GM21526 (cell line): ENCODE measurements around the gene SMG6.

Experiments
- ATAC-seq: cut with Tn5 transposase; IDR thresholded peaks from one replicate; pipeline ENCODE4 v1.9.1; 2021; ENCODE audit warnings: moderate library complexity; ENCODE audit not compliant: unreplicated experiment, low FRiP score

Gene SMG6

DNA sequence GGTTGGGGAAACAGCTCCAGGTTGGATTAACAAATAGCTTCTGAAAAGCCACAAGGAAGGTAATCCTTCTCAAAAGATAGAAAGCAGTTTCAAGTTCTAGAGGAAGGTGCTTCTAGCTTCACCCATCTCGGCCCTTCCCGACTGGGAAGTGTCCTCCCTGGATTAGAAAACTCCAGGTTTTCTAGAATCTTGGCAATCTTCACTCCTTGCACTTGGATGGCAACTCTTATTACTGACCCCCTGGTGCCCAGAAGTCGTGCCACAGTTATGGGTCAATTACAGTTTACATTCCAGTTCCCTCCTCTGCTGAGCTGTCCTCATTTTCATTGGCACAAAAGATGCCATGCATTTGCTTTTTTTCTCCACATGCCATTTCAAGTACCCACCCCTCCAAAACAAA lies 65.6 kb downstream of the SMG6 start:
- ATAC-seq: no peak

DNA sequence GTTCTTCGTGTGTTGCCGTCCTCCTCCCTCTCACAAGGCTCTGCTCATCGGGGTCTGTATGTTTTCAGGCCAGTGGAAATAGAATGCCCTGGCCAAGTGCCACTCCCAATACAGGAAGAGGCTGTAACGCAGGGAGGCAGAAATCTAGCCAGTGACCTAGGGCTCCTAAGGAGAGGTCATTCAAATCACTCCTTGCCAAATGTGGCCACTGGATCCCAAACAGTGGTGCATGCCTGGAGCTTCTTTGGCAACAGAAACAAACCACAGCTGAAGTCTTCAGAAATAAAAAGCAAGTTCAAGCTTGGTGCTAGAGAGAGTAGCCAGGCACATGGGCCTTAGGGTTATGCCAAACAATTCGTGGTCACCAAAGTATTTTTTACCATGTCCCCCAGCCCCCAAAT lies 66.1 kb downstream of the SMG6 start:
- ATAC-seq: no peak

DNA sequence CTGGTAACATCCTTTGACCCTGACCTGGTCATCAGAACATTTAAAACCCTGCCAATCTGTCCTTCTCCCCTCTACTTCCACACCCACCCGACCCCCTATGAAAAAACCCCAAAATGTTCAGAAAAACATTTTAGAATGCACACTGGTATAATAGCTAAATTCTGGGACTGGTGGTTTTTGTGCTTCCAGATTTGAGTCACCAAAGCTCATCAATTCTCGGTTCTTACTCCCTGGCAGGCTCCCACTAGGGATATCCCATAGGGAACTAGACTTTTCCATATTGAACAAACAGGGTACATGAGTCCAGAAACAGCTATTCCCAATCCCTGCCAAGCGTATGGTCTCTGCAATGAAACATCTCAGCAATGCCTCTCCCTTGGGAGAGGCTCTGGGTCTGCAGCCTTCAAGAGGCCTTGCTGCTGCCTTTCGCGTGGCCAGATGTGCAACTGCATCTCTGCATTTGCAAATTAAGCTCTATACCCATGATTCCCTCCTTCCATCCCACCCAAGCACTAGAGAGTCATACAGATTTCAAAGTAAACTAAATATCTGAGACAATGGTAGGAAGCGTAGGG lies 67.7 kb downstream of the SMG6 start:
- no peak for ATAC-seq

DNA sequence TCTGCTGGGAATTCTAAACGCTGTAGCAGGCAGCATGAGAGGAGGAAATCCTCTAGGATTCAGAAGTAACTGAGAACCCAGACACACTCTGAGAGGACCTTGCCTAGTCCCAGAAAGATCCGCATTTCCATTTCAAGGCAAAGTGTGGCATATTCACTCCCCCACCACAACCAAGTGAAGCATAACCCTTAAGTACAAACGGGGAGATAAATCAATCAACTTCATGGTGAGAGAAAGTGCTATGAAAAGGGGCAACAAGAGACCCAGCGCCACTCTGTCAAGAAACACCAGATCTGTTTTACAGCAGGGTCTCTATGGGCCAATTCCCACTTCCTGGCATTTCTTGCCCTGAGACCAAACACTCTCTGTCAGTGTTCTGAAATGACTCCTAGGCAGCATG lies 68.3 kb downstream of the SMG6 start:
- no peak for ATAC-seq

DNA sequence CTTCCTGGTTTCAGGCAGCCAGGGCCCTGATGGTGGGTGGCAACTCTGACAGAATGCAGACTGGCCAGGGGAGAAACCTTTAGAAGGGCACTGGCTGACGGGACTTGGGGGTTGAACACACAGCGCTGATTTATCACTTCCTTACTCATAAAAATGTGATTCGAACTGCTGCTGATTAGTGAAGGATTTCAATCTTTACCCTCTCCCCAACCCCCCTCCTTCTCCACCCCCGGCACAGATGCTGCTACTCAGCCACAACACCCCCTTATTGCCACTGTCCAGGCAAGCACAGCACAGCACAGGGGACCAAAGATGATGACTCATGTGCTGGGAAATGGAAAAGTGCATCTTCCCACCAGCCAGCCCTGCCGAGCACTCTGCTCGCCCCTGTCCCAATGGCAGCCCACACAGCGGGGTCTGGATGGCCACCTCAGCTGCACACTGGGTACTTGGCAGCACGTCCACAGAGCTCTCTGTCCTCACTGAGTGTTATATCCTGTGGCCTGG lies 70.1 kb downstream of the SMG6 start:
- ATAC-seq: no peak

DNA sequence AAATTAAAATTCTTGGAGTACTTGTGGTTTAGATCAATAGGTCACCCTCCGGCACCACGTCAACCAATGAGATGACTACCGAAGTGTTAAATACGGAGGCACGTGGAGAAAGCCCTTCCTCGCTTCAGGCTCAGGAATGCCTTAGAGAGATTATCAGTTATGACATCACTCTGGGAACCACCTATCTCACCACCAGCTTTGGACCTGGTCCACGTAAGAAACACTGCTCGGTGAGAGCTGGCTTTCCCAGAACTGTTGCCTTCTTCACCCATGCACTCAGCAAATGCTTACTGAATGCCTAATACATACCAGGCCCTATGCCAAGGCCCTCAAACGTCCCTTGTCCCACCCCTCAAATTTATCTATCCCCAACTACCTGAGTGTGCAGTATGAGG lies 71.3 kb downstream of the SMG6 start:
- no peak for ATAC-seq

DNA sequence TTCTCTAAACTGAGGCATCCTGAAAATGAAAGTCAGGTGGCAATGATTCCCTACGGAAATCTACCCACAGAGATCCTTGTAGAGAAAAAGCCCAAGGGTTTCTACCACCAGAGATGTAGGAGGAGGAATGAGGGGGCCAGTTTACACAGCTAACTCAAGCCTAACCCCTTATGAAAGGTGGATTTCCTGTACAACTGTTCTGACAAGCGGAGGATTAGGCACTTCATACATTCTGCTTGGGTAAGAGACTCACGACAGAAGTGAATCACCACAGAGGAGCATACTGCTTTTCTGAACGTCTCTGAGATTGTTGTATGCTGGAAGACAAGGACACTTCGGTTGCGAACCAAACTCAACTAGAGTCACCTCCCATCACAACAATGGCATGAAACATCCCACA lies 72.7 kb downstream of the SMG6 start:
- no peak for ATAC-seq

DNA sequence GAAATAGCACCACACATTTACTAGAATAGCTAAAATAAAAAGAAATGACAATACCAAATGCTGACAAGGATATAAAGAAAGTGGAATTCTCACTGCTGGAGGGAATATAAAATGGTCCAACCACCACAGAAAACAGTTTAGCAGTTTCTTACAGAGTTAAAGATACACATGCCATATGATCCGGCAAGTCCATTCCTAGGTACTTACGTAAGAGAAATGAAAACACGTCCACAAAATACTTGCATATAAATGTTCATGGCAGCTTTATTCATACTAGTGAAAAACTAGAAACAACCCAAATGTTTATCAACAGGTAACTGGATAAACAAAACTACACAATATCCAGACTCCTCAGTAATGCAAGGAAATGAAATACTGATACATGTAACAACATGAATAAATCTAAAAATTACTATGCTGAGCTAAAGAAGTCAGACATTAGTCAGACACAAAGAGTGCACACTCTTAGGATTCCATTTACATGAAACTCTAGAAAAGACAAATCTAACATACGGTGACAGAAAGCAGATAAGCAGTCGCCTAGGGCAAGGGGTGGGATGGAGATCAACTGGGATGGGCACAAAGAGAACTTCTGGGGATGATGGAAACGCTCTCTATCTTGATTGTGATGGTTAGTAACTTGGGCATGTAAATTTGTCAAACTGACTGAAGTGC lies 76.4 kb downstream of the SMG6 start:
- ATAC-seq: no peak

DNA sequence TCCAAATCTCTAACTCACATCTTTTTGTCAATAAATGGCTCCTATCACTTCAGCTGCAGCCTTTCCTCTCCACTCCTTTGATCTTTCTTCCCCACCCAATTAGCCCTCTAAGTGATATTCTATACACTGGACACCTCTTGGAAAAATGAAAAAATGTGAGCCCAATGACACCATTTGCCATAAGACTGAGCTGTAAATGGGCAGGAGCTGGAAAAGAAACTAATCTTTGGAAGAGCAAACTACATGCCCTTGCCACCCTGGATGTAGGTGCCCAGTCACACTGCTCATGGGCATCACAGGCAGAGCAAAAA lies 80.0 kb downstream of the SMG6 start:
- no peak for ATAC-seq

DNA sequence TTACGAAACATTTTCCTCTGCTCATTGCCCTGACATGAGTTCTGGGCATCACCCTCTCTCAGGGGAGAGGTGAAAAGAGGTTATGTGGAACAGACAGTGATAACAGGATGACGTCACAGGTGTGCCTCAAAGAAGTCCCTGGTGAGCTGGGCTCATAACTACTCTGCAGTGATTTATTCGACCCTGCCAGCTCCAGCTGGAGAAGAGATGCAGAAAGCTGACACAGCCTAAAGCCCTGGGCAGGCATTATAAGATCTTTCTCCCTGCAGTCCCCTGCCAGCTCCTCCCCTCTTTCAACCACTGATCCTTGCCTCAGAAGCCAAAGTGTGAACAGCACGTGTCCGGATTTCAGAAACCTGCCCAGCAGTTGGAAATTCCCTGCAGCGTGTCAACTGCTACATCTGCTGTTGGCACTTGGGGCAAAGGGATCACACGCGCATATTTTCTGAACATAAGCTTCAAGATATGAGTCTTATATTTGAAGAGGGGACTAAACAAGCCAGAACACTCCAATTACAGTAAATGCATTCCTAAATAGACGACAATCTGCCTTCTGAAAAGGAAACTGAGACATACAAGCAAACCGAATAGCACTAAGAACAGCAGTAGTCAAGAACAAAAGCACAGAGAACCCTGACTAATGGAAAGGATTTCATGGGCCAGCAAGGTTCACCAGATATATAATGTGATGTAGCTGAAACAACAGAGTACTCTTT lies 80.5 kb downstream of the SMG6 start:
- ATAC-seq: no peak

DNA sequence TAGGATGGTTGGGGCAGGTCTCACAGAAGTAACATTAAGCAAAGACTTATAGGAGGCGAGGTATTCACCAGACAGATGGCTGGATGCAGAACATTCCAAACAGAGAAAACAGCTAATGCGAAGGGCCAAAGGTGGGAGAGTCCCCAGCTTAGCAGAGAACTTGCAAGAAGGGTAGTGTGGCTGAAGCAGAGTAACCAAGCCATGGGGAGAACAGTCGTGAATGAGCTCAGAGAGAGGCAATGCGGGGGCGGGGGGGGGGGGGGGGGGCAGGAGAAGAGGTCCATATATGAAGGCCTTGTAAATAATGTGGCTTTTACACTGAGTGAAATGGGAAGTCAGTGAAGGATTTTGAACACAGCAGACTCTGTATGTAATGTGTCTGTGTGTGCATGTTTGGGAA lies 81.3 kb downstream of the SMG6 start:
- no peak for ATAC-seq

DNA sequence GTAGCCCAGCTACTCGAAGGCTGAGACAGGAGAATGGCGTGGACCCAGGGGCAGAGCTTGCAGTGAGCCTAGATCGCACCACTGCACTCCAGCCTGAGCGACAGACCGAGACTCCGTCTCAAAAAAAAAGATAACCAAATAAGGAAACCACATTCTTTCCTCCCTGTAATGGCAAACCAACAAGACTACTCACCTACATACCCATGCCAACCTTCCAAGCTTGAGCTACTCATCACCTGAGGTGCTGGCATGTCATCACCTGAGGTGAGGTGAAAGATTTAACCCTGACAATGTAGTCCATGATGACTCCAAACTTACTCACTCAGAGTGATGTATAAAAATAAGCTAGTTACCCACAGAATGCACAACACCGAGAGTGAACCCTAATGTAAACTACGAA lies 85.2 kb downstream of the SMG6 start:
- no peak for ATAC-seq

DNA sequence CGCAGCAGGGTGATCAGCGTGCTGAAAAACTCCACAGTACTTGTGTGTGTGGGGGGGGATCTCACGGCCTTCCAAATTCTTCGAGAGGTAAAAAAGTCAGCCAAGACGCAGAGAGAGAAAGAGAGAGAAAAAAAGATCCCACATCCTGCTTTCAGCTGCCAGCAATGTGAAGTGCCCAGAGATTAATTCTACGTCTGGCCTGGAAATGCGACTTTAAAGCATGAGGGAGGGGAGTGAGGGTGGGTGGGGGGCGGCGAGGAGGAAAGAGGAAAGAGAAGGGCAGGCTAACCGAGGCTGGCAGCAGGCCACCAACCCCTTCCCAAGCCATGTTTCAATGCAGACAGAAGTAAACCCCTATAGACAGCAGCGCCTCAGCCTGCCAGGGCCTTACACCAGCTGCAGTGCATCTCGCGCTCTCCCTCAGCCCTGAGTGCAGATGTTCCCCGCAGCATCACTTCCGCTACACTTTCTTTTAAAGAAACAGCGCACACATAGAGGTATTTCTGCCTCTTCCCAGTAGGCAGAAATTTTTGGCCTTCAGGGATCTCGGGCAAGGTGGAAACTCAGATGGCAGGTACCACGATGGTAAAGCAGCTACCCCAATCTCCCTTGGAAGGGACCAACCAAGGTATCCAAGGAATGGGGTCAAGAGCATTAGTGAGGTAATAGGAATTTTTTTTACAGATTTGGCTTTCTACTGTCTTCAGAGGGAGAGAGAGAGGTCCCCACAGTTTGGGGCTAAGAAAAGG lies 87.8 kb downstream of the SMG6 start:
- peak; percentile 71 for ATAC-seq

DNA sequence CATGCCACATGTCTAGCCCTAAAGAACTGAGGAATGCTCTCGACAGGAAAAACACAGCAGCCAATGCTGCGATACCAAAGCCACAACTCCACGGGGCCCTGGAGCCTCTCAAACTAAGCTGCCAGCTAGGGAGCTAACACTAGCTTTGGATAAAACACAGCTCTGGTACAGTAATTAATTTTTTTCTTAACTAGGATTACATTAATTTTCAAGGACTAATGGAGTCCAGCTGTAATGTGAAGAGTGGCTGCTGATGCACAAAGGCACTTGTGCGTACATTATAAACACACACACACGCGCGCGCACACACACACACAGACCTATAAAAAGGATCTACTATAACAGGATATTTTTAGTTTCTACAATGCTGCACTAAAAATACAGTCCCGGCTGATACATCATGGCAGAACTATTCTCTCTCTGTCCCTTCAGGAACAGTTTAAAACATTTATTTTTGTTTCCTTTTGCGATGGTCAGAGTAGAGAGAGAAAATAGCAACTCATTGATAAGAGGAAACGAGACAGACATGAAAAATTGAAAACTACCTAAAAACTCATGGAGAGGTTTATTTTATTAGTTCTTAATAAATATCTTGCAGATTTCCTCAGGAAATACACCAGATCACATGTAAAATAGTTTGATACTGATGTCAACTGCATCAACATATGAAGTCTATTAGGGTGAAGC lies 88.5 kb downstream of the SMG6 start:
- no peak for ATAC-seq

DNA sequence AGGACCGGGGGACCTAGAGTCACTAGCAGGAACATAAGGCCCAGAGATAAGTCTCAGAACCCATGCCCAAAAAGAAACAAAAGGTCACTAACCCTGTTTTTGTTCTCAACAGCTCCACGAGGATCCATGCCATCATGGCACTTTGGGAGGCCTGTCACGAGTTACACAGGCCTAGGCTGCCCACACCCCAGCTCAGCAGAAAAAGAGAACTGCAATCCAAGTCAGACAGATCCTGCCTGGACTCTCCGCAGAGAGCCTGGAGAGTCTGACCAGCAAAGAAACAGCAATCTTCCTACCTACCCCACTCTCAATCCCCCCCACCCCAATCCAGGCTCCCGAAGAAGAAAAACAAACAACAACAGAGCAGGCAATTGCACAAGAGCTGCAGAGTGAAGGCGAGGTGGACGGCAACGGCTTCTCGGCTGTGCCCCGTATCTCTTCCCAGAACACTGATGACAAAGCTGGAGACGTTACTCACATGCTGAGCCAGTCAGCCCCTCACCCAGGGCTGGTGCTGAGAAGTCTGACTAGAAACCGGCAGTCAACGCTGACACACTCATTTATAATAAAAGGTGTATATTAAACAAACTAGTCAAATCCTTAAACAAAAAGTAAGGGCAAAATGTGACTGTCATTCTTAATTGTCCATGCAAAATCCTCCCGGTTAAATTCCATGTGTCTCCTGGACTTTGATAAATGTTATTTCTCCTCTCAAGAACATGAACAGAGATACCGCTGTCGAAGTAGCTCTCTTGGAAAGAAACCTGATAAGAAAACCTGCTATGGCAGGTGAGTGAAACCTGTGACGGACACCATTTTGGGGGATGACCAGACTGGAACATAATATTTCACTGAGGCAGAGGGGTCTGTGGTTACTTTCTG lies 89.3 kb downstream of the SMG6 start:
- ATAC-seq: no peak

DNA sequence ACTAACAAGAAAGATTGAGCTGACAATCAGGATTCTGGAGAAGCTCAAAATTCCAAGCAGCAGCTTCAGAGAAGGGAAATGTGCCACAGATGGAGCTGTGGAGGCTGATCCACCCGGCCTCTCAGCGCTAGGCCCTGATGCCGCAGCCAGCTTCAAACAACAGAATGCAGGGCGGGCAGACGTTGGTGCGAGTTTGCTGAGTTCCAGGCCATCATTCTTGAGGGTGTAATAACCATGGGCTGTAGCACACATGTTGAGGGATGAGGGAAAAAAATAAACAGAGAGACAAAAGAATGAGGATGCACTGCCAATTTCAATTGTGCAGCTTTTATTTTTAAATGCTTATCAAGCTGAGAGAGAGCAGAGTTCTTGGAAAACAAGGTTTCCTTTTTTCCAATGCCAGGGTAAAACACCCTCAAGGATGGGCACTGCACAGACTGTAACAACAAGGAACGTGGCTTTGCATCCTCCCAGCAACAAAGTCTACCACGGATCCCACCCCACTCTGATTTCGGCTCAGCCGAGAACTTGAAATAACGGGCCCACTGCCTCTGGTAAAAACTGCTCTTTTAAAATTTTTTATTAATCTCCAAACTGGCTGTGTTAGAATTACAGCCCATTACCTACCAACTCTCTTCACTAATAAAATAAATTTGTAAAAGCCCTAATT lies 90.2 kb downstream of the SMG6 start:
- ATAC-seq: no peak

DNA sequence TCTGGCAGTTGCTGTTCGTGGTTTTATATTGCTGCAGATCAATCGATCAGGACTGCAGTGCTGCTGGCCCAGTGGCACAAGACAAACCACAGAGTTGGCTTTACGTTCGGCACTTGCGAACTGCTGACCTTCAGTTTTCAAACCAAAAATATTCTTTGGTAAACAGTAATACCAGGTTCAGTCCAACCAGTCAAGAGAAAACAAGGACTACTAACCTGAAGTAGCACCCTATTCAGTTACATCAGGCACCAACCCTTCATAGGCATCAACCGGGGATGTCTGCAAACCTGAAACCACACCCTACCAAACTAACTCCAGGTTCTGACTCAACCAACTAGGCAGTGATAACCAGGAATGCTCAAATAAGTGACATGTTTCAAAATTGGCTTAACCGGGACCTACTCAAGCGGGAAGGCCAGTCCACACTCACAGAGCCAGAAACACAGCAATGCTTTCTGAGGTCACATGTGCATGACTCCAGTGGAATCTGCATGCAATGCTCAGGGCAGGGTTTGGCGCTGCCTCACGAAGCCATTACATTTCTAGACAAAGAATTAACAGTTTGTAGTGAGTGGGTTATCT lies 91.1 kb downstream of the SMG6 start:
- ATAC-seq: no peak

DNA sequence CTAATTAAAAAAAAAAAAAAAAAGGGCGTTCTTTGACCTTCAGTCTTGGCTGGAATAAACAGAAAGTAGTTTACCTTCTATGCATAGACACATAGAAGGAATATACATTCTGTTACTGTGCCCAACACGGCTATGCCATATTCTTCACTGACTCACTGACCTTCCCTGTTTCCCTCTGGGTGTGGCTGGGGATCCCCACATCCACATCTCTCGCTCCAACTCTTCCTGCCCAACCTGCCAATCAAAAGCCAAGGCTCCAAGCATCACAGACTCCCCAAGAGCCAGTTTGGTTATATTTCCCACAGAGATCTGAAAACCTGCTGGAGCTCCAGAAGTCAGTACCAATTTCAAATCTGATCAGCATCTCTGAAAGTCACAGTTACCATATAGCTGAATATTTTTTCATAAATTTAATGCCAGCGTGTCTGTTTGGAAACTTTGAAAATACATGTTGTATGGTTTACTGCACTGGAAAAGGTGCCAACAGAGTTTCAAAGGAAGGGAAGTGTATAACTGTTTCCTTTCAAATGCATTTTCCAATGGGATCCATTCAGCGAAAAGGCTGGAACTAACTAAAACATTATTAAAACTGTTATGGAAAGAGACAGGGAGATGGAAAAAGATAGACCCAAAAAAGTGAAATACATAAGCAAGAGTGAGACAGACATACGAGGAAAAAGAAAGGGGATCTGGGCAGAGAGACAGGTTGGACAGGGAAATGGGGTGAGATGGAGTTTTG lies 91.8 kb downstream of the SMG6 start:
- no peak for ATAC-seq
